Astrocyte of the cerebellum (primary cell): ENCODE results near the gene GPR68.

Source experiments
- DNase-seq: peaks from one replicate; pipeline ENCODE4 v3.0.0-alpha.2; 2011; ENCODE audit warnings: low read depth
- H3K4me3 ChIP-seq: 2 replicates; pipeline ENCODE4 v1.5.1; 2011; ENCODE audit warnings: mild to moderate bottlenecking, low read depth, low read length, moderate library complexity
- in situ Hi-C: cut with HindIII; loops from 2 replicates; pipeline ENCODE4 v1.10.0; 2017; ENCODE audit warnings: low sequenced_read_pairs
- TF ChIP-seq, protein P1 (sequence below): IDR thresholded peaks from 2 replicates; pipeline ENCODE4 v1.5.1; 2012; ENCODE audit warnings: low read length, low read depth, moderate library complexity, mild to moderate bottlenecking; ENCODE audit errors: missing control alignments

Gene GPR68

DNA sequence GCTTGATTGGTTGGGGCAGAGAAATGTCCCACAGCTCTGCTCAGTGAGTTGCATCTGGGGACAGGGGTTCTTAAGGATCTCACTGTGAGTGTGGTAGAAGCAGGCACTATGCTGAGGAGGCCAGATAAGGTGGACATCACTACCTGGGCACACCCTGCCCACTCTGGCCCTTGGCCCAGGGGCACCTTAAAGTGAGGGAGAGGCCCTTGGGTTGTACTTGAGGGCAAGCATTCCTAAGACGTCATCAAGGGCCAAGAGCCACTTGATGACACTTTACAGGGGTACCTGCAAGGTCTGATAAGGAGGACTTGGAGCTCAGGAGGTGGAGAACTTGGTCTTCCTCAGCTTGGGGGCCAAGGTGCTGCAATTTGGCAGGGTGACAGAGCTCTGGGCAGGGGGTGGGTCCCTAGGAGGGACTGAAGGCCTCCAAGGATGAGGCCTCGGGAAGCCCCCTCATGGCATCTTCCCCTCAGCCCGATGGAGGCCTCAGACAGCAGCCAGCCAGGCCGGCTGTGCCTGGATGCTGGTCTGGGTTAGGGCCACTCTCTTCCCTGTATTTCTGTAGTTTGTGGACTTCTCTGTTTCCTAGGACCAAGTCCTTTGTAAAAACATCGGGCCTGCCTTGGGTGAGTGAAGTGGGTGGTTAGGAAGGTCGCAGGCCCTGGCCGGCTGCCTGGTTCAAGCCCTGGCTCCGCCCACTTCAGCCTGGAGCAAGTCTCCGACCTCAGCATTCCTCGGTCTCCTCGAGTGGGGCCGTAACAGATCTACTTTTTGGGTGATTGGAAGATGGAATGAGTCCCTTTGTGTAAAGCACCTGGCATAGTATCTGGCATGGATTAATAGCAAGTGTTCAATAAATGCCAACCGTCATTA, 24.8 kb downstream of the GPR68 start:
- in situ Hi-C loops: loop anchor here (5.0 kb wide), 1 partner anchor 68 kb away; no protein-coding TSS in a partner anchor
- no peak for DNase-seq
- H3K4me3 ChIP-seq: no peak overlapping the region
- TF ChIP-seq, protein P1, sequence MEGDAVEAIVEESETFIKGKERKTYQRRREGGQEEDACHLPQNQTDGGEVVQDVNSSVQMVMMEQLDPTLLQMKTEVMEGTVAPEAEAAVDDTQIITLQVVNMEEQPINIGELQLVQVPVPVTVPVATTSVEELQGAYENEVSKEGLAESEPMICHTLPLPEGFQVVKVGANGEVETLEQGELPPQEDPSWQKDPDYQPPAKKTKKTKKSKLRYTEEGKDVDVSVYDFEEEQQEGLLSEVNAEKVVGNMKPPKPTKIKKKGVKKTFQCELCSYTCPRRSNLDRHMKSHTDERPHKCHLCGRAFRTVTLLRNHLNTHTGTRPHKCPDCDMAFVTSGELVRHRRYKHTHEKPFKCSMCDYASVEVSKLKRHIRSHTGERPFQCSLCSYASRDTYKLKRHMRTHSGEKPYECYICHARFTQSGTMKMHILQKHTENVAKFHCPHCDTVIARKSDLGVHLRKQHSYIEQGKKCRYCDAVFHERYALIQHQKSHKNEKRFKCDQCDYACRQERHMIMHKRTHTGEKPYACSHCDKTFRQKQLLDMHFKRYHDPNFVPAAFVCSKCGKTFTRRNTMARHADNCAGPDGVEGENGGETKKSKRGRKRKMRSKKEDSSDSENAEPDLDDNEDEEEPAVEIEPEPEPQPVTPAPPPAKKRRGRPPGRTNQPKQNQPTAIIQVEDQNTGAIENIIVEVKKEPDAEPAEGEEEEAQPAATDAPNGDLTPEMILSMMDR: no peak

DNA sequence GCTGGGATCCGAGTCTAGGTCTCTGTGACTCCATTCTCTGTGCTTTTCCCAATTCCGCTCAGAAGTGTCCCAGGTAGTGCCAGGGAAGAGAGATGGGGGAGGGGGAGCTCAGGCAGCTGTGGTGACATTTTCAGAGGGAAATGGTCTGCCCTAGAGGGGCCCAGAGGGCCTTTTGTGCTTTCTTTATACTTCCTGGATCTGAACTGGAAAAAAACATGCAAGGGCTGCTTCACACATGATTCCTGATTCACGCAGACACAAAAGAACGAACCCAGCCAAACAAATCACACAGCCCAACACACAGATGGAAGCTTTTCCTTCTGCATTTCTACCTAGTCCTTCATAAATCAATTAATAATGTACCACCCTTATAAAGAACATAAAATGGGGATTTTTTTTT, 26.5 kb downstream of the GPR68 start:
- in situ Hi-C loops: loop anchor here (5.0 kb wide), 1 partner anchor 69 kb away; no protein-coding TSS in a partner anchor
- TF ChIP-seq, protein P1: no peak
- no peak overlapping the region for H3K4me3 ChIP-seq
- no peak for DNase-seq

DNA sequence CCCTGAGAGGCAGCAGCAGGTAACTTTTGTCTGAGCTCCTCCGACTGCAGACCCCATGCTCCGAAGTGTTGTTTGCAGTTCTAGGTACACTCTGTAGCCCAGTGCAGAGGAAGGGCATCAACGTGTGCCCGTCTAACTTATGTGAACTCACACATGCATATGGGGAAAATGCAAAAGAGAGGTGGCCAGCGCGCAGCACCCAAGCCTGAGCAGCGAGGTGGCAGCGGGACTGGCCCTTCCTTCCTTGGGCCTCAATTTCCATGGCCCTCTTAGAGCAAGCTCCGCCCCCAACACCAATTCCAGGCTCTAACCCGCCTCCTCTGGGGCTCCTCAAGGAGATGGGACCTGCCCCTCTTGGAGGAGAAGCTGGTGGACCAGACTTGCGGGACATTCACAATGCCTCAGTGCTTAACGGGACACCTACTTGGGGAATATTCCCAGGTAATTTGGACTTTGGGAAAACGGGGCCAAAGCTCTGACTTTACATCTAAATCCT, 27.7 kb downstream of the GPR68 start:
- in situ Hi-C loops: loop anchor here (5.0 kb wide), 1 partner anchor 71 kb away; no protein-coding TSS in a partner anchor
- no peak overlapping the region for H3K4me3 ChIP-seq
- TF ChIP-seq, protein P1: no peak
- no peak for DNase-seq

DNA sequence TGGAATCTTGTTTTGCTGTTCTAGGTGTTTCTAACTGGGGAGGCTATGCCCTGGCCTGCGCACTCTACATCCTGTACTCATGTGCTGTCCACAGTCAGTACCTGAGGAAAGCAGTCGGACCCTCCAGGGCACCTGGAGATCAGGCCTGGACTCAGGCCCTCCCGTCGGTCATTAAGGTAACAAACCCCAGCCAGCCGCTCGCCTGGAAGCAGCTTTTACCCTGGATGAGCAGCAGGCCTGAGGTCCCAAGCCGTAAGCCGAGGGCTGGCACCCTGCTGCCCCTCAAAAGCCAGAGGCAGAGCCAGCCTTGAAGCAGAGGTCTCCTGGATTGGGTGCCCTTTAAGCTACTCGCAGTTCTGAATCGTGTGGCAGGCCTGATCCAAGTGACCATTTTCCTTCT, 29.1 kb downstream of the GPR68 start:
- in situ Hi-C loops: loop anchor here (5.0 kb wide), 1 partner anchor 72 kb away; no protein-coding TSS in a partner anchor
- TF ChIP-seq, protein P1: no peak
- DNase-seq: no peak
- no peak overlapping the region for H3K4me3 ChIP-seq

DNA sequence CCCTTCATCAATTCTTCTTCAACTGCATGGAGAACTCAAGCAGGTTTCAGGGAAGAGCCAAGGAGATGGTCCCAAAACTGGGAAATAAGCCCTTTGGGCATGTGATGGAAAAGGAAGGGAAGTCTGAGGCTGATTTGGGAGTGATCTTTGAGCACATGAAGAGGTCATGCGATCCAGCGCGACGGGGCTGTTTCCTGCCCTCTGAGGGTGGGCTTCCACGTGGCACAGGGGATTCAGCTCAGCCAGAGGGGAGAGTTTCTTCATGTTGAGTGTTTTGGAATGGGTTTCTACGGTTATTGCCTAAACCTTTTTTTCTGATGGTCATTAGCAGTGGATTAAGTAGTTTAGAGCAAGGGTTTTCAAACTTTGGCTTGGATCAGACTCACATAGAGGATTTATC, 30.2 kb downstream of the GPR68 start:
- TF ChIP-seq, protein P1: no peak
- in situ Hi-C loops: no loop called here
- H3K4me3 ChIP-seq: no peak overlapping the region
- DNase-seq: no peak

DNA sequence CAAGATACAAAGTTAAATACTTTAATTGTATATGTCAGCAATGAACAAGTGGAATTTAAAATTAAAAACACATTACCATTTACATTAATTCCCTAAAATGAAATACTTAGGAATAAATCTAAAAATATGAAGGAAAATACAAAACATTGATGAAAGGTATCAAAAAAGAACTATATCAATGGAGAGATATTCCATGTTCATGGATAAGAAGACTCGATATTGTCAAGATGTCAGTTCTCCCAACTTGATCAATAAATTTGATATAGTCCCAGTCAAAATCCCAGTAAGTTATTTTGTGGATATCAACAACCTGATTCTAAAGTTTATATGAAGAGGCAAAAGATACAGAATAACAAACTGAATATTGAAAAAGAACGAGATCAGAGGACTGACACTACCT, 33.5 kb downstream of the GPR68 start:
- H3K4me3 ChIP-seq: no peak overlapping the region
- in situ Hi-C loops: no loop called here
- TF ChIP-seq, protein P1: no peak
- no peak for DNase-seq
